ENCODE results near the gene EPYC.

- no peak for TF ChIP-seq TOX (CRISPR knock-in tag; IDR thresholded peaks at IDR 0.05; ENCODE audit: borderline replicate concordance)
- TF ChIP-seq, protein P1, sequence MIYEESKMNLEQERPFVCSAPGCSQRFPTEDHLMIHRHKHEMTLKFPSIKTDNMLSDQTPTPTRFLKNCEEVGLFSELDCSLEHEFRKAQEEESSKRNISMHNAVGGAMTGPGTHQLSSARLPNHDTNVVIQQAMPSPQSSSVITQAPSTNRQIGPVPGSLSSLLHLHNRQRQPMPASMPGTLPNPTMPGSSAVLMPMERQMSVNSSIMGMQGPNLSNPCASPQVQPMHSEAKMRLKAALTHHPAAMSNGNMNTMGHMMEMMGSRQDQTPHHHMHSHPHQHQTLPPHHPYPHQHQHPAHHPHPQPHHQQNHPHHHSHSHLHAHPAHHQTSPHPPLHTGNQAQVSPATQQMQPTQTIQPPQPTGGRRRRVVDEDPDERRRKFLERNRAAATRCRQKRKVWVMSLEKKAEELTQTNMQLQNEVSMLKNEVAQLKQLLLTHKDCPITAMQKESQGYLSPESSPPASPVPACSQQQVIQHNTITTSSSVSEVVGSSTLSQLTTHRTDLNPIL (CRISPR knock-in tag; IDR thresholded peaks at IDR 0.05; ENCODE audit: low read depth), result no peak
- no peak for TF ChIP-seq ZNF70 (CRISPR knock-in tag; IDR thresholded peaks at IDR 0.05)
- TF ChIP-seq PATZ1 (CRISPR knock-in tag; IDR thresholded peaks at IDR 0.05; ENCODE audit: borderline replicate concordance), result no peak
- TF ChIP-seq ESRRG (CRISPR knock-in tag; IDR thresholded peaks at IDR 0.05), result no peak
- TF ChIP-seq RARB (CRISPR knock-in tag; IDR thresholded peaks at IDR 0.05), result no peak
- TF ChIP-seq SNAI2 (CRISPR knock-in tag; IDR thresholded peaks at IDR 0.05), result no peak
- no peak for TF ChIP-seq ZNF565 (CRISPR knock-in tag; conservative IDR thresholded peaks at IDR 0.05; ENCODE audit: low read depth)
- TF ChIP-seq ZC3H10 (CRISPR knock-in tag; IDR thresholded peaks at IDR 0.05), result no peak
- TF ChIP-seq ZFP3 (CRISPR knock-in tag; IDR thresholded peaks at IDR 0.05), result no peak
- TF ChIP-seq BACH2 (CRISPR knock-in tag; IDR thresholded peaks at IDR 0.05; ENCODE audit: borderline replicate concordance), result no peak
- TF ChIP-seq ISL1 (CRISPR knock-in tag; IDR thresholded peaks at IDR 0.05), result no peak
- no peak for TF ChIP-seq TSHZ2 (CRISPR knock-in tag; IDR thresholded peaks at IDR 0.05)
- no peak for TF ChIP-seq ZFP30 (CRISPR knock-in tag; IDR thresholded peaks at IDR 0.05)
Observed at GRCh38 chr12:91021076-91021475, 16.3 kb upstream of the EPYC start.

Data from SK-N-SH treated with all-trans-retinoic acid at 6 μM for 48 hours (cell line).